GM18951 (cell line): ENCODE results near the gene LLPH.

Experiments used
- POLR2A ChIP-seq: IDR thresholded peaks from 4 replicates; pipeline ENCODE4 v1.6.1; 2011; ENCODE audit warnings: mild to moderate bottlenecking; ENCODE audit not compliant: insufficient read length, insufficient read depth; ENCODE audit errors: extremely low read depth
- in situ Hi-C: fragments of 300-500 bp; cut with MboI; formaldehyde crosslinking; loops from one replicate; pipeline ENCODE4 v1.12.0; 2022; ENCODE audit warnings: low sequenced_read_pairs, mixed read lengths, inconsistent platforms; ENCODE audit not compliant: unreplicated experiment

Gene LLPH

GRCh38 chr12:66156654-66157053, 26.1 kb upstream of the LLPH start:
- no peak for TF ChIP-seq POLR2A
- in situ Hi-C loops, result no loop called here

- no peak for TF ChIP-seq POLR2A
- in situ Hi-C loops, result no loop called here
Observed at GRCh38 chr12:66154776-66155175, 24.2 kb upstream of the LLPH start.

- in situ Hi-C loops, result no loop called here
- TF ChIP-seq POLR2A, result no peak
Observed at GRCh38 chr12:66152732-66153131, 22.2 kb upstream of the LLPH start.

GRCh38 chr12:66149702-66150398, 19.3 kb upstream of the LLPH start:
- TF ChIP-seq POLR2A, result no peak
- in situ Hi-C loops, result loop anchor here (25.0 kb wide), 1 partner anchor 262 kb away; no protein-coding TSS in a partner anchor

- in situ Hi-C loops, result loop anchor here (25.0 kb wide), 1 partner anchor 267 kb away; no protein-coding TSS in a partner anchor
Observed at GRCh38 chr12:66144791-66145754, 14.5 kb upstream of the LLPH start.

GRCh38 chr12:66143868-66144267, 13.3 kb upstream of the LLPH start:
- in situ Hi-C loops, result loop anchor here (25.0 kb wide), 1 partner anchor 268 kb away; no protein-coding TSS in a partner anchor
- no peak for TF ChIP-seq POLR2A

More at GRCh38 chr12:66144791-66145754, 14.5 kb upstream of the LLPH start:
- TF ChIP-seq POLR2A, result no peak

- in situ Hi-C loops, result loop anchor here (25.0 kb wide), 1 partner anchor 269 kb away; no protein-coding TSS in a partner anchor
Observed at GRCh38 chr12:66142826-66143225, 12.3 kb upstream of the LLPH start.

GRCh38 chr12:66141299-66141698, 10.7 kb upstream of the LLPH start:
- no peak for TF ChIP-seq POLR2A
- in situ Hi-C loops, result loop anchor here (25.0 kb wide), 1 partner anchor 271 kb away; no protein-coding TSS in a partner anchor

More at GRCh38 chr12:66142826-66143225, 12.3 kb upstream of the LLPH start:
- no peak for TF ChIP-seq POLR2A

- in situ Hi-C loops, result loop anchor here (25.0 kb wide), 1 partner anchor 272 kb away; no protein-coding TSS in a partner anchor
Observed at GRCh38 chr12:66140731-66141130, 10.2 kb upstream of the LLPH start.

GRCh38 chr12:66139328-66139727, 8.8 kb upstream of the LLPH start:
- no peak for TF ChIP-seq POLR2A
- in situ Hi-C loops, result loop anchor here (25.0 kb wide), 1 partner anchor 273 kb away; no protein-coding TSS in a partner anchor

More at GRCh38 chr12:66140731-66141130, 10.2 kb upstream of the LLPH start:
- TF ChIP-seq POLR2A, result no peak

- in situ Hi-C loops, result loop anchor here (25.0 kb wide), 1 partner anchor 274 kb away; no protein-coding TSS in a partner anchor
- TF ChIP-seq POLR2A, result no peak
Observed at GRCh38 chr12:66137937-66138336, 7.4 kb upstream of the LLPH start.

GRCh38 chr12:66132408-66132807, 1.9 kb upstream of the LLPH start:
- in situ Hi-C loops, result loop anchor here (25.0 kb wide), 1 partner anchor 280 kb away; no protein-coding TSS in a partner anchor

GRCh38 chr12:66131067-66131688, 628 bp upstream of the LLPH start:
- TF ChIP-seq POLR2A, result no peak
- in situ Hi-C loops, result loop anchor here (25.0 kb wide), 1 partner anchor 281 kb away; no protein-coding TSS in a partner anchor

More at GRCh38 chr12:66132408-66132807, 1.9 kb upstream of the LLPH start:
- no peak for TF ChIP-seq POLR2A

- no peak for TF ChIP-seq POLR2A
- in situ Hi-C loops, result loop anchor here (25.0 kb wide), 1 partner anchor 282 kb away; no protein-coding TSS in a partner anchor
Observed at GRCh38 chr12:66129934-66130266, 650 bp downstream of the LLPH start.
